Smooth muscle cell (in vitro differentiated cells): ENCODE results near the gene FHIP1A. TPM values are rescaled to one million over a fixed set of nuclear protein-coding genes. Genes with fewer than 3 reads are reported as not detected.

Source experiments
- DNase-seq: peaks from one replicate; lab custom pipeline; 2025; ENCODE audit not compliant: unreplicated experiment; lab: John Stamatoyannopoulos, UW
- H2AFZ ChIP-seq: fragments of 200-600 bp; sonication (generic); 2 replicates; pipeline ENCODE4 v1.6.0; 2016; ENCODE audit warnings: antibody characterized with exemption, low read depth, mild to moderate bottlenecking
- H3F3A ChIP-seq: fragments of 200-600 bp; sonication (generic); 2 replicates; pipeline ENCODE4 v1.6.0; 2017; ENCODE audit warnings: antibody characterized with exemption, low read depth
- H3K27ac ChIP-seq: fragments of 200-600 bp; sonication (generic); 2 replicates; pipeline ENCODE4 v1.5.1; 2016; ENCODE audit warnings: low read depth, mild to moderate bottlenecking
- H3K27me3 ChIP-seq: fragments of 200-600 bp; sonication (generic); 2 replicates; pipeline ENCODE4 v1.6.1; 2016; ENCODE audit warnings: low read depth, mild to moderate bottlenecking
- H3K36me3 ChIP-seq: fragments of 200-600 bp; sonication (generic); 2 replicates; pipeline ENCODE4 v1.5.1; 2016; ENCODE audit warnings: low read depth
- H3K4me1 ChIP-seq: fragments of 200-600 bp; sonication (generic); 2 replicates; pipeline ENCODE4 v1.5.1; 2016; ENCODE audit warnings: low read depth
- H3K4me2 ChIP-seq: fragments of 200-600 bp; sonication (generic); 2 replicates; pipeline ENCODE4 v1.6.0; 2016; ENCODE audit warnings: mild to moderate bottlenecking
- H3K4me3 ChIP-seq: fragments of 200-600 bp; sonication (generic); 2 replicates; pipeline ENCODE4 v1.5.1; 2016; ENCODE audit warnings: mild to moderate bottlenecking
- H3K79me2 ChIP-seq: fragments of 200-600 bp; sonication (generic); 2 replicates; pipeline ENCODE4 v1.6.0; 2016; ENCODE audit warnings: low read depth, mild to moderate bottlenecking
- H3K9ac ChIP-seq: fragments of 200-600 bp; sonication (generic); 2 replicates; pipeline ENCODE4 v1.6.0; 2016; ENCODE audit warnings: low read depth
- H3K9me3 ChIP-seq: fragments of 200-600 bp; sonication (generic); replicated peaks from 2 replicates; pipeline ENCODE4 v1.5.1; 2016; ENCODE audit warnings: low read depth
- H4K20me1 ChIP-seq: fragments of 200-600 bp; sonication (generic); 2 replicates; pipeline ENCODE4 v1.6.0; 2016; ENCODE audit warnings: low read depth
- WGBS: methylation state at CpG from one replicate; pipeline ENCODE4 v1.1.7; 2016; ENCODE audit warnings: low lambda C conversion rate; 5-methylcytosine and 5-hydroxymethylcytosine counted together
- polyA plus RNA-seq: library from polyadenylated mRNA; unstranded; fragments of >200 nt; fragmentation: Nextera tagmentation; extraction: Ambion mirVana; gene quantifications from 2 replicates; pipeline ENCODE4 v1.2.1, GENCODE V29; 2016
- total RNA-seq: library from RNA; depleted of rRNA; stranded (reverse); fragments of >200 nt; gene quantifications from 2 replicates; pipeline ENCODE4 v1.2.3, GENCODE V29; 2014
- TF ChIP-seq, protein P1 (sequence below): fragments of 200-600 bp; sonication (generic); IDR thresholded peaks from 2 replicates; pipeline ENCODE4 v1.5.1; 2017; ENCODE audit warnings: borderline replicate concordance, mild to moderate bottlenecking, antibody characterized with exemption; ENCODE audit not compliant: insufficient read depth, poor library complexity, severe bottlenecking

Gene FHIP1A
- total and polyA plus RNA-seq, 2 experiments from 2014 or later = 0.48 to 4.1 TPM

DNA sequence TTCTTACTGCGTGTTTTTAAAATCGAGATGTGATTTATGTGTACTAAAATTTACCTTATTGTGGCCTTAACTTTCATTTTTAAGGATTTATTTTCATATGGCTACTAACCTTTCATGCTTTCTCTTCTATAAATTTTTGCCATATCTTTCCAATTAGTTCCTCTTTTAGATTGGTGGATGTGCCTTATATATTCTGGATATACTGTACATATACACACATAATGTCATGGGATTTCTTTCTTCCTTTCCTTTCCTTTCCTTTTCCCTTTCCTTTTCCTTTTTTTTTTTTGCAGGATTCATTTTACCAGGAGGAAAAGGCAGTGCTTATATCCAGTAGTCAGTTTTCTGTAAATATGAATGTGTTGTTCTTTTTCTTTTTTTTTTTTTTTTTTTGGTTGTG, 37.2 kb downstream of the FHIP1A start:
- WGBS = 97% methylated on average over 2 of the region's 2 CpGs
- H3K27me3 ChIP-seq = no peaks in the 10 kb centered on the region
- H3F3A ChIP-seq = no peaks in the 10 kb centered on the region
- H3K36me3 ChIP-seq = no peaks in the 10 kb centered on the region
- H4K20me1 ChIP-seq = no peaks in the 10 kb centered on the region
- no peak overlapping the region for H3K4me3 ChIP-seq
- H3K27ac ChIP-seq = no peak overlapping the region
- no peak overlapping the region for H3K9ac ChIP-seq
- TF ChIP-seq, protein P1, sequence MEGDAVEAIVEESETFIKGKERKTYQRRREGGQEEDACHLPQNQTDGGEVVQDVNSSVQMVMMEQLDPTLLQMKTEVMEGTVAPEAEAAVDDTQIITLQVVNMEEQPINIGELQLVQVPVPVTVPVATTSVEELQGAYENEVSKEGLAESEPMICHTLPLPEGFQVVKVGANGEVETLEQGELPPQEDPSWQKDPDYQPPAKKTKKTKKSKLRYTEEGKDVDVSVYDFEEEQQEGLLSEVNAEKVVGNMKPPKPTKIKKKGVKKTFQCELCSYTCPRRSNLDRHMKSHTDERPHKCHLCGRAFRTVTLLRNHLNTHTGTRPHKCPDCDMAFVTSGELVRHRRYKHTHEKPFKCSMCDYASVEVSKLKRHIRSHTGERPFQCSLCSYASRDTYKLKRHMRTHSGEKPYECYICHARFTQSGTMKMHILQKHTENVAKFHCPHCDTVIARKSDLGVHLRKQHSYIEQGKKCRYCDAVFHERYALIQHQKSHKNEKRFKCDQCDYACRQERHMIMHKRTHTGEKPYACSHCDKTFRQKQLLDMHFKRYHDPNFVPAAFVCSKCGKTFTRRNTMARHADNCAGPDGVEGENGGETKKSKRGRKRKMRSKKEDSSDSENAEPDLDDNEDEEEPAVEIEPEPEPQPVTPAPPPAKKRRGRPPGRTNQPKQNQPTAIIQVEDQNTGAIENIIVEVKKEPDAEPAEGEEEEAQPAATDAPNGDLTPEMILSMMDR = no peak
- H3K79me2 ChIP-seq = no peaks in the 10 kb centered on the region
- no peaks in the 10 kb centered on the region for H3K9me3 ChIP-seq
- H3K4me1 ChIP-seq = no peaks in the 10 kb centered on the region
- H2AFZ ChIP-seq = no peak overlapping the region
- H3K4me2 ChIP-seq = no peak overlapping the region
- no peak for DNase-seq

DNA sequence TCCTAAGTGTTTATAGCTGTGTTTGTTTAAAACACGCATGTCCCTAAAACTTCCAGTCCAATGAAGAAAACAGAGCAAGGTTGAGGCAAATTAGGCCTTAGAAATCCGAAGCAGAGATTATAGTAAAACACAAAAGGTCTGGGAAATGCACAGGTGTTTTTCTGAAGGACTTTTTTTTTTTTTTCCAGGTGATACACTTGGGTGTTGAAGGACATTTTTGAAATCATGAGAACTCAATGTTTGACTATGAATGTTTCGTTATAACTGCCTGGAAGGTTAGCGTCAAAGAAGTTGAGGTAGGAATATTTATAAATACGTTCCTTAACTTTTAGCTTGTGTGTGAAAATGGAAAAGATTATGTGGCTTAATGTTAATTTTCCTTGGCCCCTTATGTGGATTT, 45.5 kb downstream of the FHIP1A start:
- H4K20me1 ChIP-seq = no peaks in the 10 kb centered on the region
- H3K9me3 ChIP-seq = no peaks in the 10 kb centered on the region
- no peaks in the 10 kb centered on the region for H3K27me3 ChIP-seq
- no peaks in the 10 kb centered on the region for H3F3A ChIP-seq
- peaks cover 14% of the 10 kb centered on the region for H3K4me1 ChIP-seq
- no peak overlapping the region for H3K9ac ChIP-seq
- H3K79me2 ChIP-seq = no peaks in the 10 kb centered on the region
- 95% methylated on average over 5 of the region's 5 CpGs for WGBS
- no peak overlapping the region for H3K4me2 ChIP-seq
- no peaks in the 10 kb centered on the region for H3K36me3 ChIP-seq
- H2AFZ ChIP-seq = no peak overlapping the region
- H3K4me3 ChIP-seq = no peak overlapping the region
- TF ChIP-seq, protein P1 = no peak
- DNase-seq = no peak
- no peak overlapping the region for H3K27ac ChIP-seq

DNA sequence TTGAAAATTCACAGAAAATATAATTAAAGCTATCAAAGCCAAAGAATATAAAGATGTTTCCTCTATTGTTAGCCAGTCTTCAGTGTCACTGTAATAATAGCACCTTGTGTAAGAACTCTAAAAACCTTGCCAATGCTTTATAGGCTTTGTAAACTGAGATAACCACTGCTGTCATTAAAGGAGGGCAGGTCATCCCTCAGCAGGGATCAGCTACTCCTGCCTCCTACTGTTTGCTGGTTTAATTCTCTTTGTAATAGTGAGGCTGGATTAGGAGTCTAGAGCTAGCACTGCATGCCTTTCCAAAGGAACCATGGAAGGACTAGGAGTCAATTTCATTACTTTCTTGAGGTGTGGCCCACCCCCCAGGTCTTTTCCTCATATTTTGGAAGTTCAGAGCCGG, 46.2 kb downstream of the FHIP1A start:
- no peak overlapping the region for H3K4me3 ChIP-seq
- no peaks in the 10 kb centered on the region for H4K20me1 ChIP-seq
- H3K4me2 ChIP-seq = no peak overlapping the region
- TF ChIP-seq, protein P1 = no peak
- peaks cover 14% of the 10 kb centered on the region for H3K4me1 ChIP-seq
- no peaks in the 10 kb centered on the region for H3K36me3 ChIP-seq
- WGBS = 92% methylated on average over 1 of the region's 1 CpG
- no peaks in the 10 kb centered on the region for H3K27me3 ChIP-seq
- no peaks in the 10 kb centered on the region for H3F3A ChIP-seq
- no peak overlapping the region for H3K9ac ChIP-seq
- H3K79me2 ChIP-seq = no peaks in the 10 kb centered on the region
- no peaks in the 10 kb centered on the region for H3K9me3 ChIP-seq
- no peak overlapping the region for H2AFZ ChIP-seq
- DNase-seq = no peak
- H3K27ac ChIP-seq = no peak overlapping the region

DNA sequence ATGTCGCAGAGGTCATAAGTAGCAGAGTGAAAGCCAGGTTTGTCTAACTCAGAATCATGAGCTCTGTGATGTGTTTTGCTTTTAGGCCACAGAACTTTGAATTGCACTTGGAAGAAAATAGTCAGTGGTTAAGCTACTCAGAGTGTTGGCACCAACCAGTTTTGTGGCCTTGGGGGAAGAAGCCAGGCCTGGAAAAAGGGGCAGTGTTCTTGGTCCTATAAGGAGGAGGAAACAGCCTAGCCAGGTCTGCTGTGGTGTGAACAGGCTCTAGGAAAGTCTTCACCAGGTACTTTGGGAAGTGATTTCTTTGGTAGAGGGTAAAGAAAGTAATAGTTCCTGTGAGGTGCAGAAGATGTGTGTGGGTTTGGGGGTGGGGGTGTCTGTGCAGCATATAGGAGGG, 49.2 kb downstream of the FHIP1A start:
- DNase-seq = no peak
- H3K4me1 ChIP-seq = peaks cover 14% of the 10 kb centered on the region
- no peaks in the 10 kb centered on the region for H3F3A ChIP-seq
- H3K9ac ChIP-seq = no peak overlapping the region
- no peaks in the 10 kb centered on the region for H3K36me3 ChIP-seq
- no peaks in the 10 kb centered on the region for H4K20me1 ChIP-seq
- H3K27ac ChIP-seq = no peak overlapping the region
- H2AFZ ChIP-seq = no peak overlapping the region
- no peaks in the 10 kb centered on the region for H3K79me2 ChIP-seq
- no peak overlapping the region for H3K4me3 ChIP-seq
- H3K27me3 ChIP-seq = no peaks in the 10 kb centered on the region
- WGBS = 100% methylated on average over 1 of the region's 1 CpG
- H3K9me3 ChIP-seq = no peaks in the 10 kb centered on the region
- TF ChIP-seq, protein P1 = no peak
- H3K4me2 ChIP-seq = no peak overlapping the region

Other genes with a start within 250 kb of the FHIP1A start
- not detected in 2 replicates for gene PRSS48, start 132.0 kb upstream of the FHIP1A start, total RNA-seq
- gene PRSS48, start 132.0 kb upstream of the FHIP1A start, polyA plus RNA-seq = not detected in 2 replicates
- gene SH3D19, start 83.6 kb upstream of the FHIP1A start, total RNA-seq = 18.9 and 20.3 TPM in 2 replicates
- gene SH3D19, start 83.6 kb upstream of the FHIP1A start, polyA plus RNA-seq = 7.9 and 10.9 TPM in 2 replicates